Subcutaneous abdominal adipose tissue (tissue), 5 donors: Measurements from ENCODE around the gene WNT10A.
A peak's percentile ranks its signal among the peaks of the same experiment; 100 is the strongest.

ENCODE experiments used
- H3K27ac ChIP-seq: one replicate; pipeline ENCODE4 v1.7.0; 2013; ENCODE audit warnings: low read depth, mild to moderate bottlenecking, inconsistent platforms, low read length, moderate library complexity
- H3K27me3 ChIP-seq, 5 donors: one replicate each; pipeline ENCODE4 v1.7.0; 2013; ENCODE audit warnings: low read length in 5 of 5, inconsistent platforms in 1 of 5; ENCODE audit not compliant: control insufficient read depth in 5 of 5, insufficient read depth in 4 of 5
- H3K36me3 ChIP-seq, 5 donors: one replicate each; pipeline ENCODE4 v1.7.0; 2013; ENCODE audit warnings: low read length in 5 of 5; ENCODE audit not compliant: control insufficient read depth in 5 of 5, insufficient read depth in 5 of 5
- H3K4me1 ChIP-seq, 5 donors: one replicate each; pipeline ENCODE4 v1.7.0; 2013; ENCODE audit warnings: low read length in 5 of 5, mild to moderate bottlenecking in 3 of 5, moderate library complexity in 1 of 5; ENCODE audit not compliant: control insufficient read depth in 5 of 5, insufficient read depth in 5 of 5
- H3K4me3 ChIP-seq, 5 donors: one replicate each; pipeline ENCODE4 v1.7.0; 2013; ENCODE audit warnings: low read length in 5 of 5, low read depth in 1 of 5
- H3K9ac ChIP-seq, 5 donors: one replicate each; pipeline ENCODE4 v1.7.0; 2013; ENCODE audit warnings: low read length in 5 of 5, mild to moderate bottlenecking in 4 of 5, moderate library complexity in 3 of 5
- H3K9me3 ChIP-seq, 5 donors: one replicate each; pipeline ENCODE4 v1.7.0; 2013; ENCODE audit warnings: low read length in 5 of 5; ENCODE audit not compliant: control insufficient read depth in 5 of 5
- donor health status: healthy.
- donor health status: healthy.
- donor health status: healthy.
- donor health status: healthy.
- donor health status: healthy.

WNT10A gene

DNA sequence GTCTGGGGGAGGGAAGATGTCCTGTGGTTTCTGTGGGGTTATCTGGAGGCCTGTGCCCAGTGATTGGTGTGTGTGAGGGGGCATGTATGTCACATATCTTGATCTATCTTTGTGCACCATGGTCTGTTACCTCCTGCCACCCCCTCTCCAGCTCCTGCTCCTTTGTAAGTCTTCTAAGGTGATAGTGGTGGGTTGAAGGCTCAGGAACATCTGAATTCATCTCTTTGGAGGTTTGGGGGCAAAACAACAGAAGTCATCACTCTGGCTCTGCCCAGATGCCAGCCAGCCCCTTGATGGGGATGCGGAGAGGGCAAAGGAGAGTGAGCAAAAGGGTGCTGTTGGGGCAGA is 23.8 kb upstream of the WNT10A start:
- no peaks in the 10 kb centered on the region for H3K36me3 ChIP-seq
- no peak overlapping the region for H3K9ac ChIP-seq
- H3K4me3 ChIP-seq, result no peak overlapping the region
- peaks cover 0 to 22% (median 17%) of the 10 kb centered on the region in 5 donors for H3K4me1 ChIP-seq
- H3K9me3 ChIP-seq, result no peaks in the 10 kb centered on the region
- H3K27ac ChIP-seq, result no peak overlapping the region
- H3K27me3 ChIP-seq, result peaks cover 66 to 72% (median 66%) of the 10 kb centered on the region in 5 donors

DNA sequence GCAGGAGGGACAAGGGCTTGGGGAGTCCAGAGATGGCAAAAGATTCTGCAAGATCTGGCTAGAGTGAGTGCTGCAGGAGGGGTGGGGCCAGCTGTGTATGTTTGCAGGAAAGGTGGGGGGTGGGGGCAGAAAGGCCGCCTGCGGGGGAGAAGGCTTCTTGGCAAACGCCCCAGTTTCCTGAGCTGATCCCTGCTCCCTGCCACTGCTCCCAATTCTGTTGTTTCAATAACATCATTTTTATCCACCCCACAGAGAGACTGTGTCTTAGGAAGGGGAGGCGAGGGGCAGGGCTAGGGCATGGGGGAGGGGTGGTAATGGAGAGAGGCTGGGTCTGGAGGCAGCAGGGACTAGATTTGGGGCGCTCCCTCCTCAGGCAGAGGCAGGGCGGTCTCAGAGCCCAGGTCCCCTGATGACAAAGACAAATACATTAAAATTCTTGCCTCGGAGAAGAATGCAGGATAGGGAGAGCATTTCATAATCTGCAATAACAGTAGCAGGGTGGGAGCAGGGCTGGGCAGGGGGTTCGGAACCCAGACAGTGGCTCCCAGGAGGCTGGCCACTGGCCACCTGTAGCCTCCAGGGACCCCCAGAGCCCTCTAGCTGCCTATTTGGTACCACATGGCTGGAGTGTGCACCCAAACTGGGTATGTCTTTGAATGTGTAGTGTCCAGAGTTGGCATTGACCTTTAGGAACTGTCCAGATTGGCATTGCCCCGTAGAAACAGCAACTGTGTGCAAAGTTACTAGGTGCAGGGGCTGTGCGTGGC is 23.1 kb upstream of the WNT10A start:
- H3K27me3 ChIP-seq, result peaks cover 68 to 75% (median 69%) of the 10 kb centered on the region in 5 donors
- H3K4me1 ChIP-seq, result peaks cover 0 to 22% (median 17%) of the 10 kb centered on the region in 5 donors
- no peak overlapping the region for H3K4me3 ChIP-seq
- H3K9me3 ChIP-seq, result no peaks in the 10 kb centered on the region
- no peak overlapping the region for H3K9ac ChIP-seq
- no peak overlapping the region for H3K27ac ChIP-seq
- no peaks in the 10 kb centered on the region for H3K36me3 ChIP-seq

GRCh38 chr2:218858138-218858445 is 22.6 kb upstream of the WNT10A start:
- H3K9ac ChIP-seq, result no peak overlapping the region
- H3K9me3 ChIP-seq, result no peaks in the 10 kb centered on the region
- no peak overlapping the region for H3K4me3 ChIP-seq
- no peak overlapping the region for H3K27ac ChIP-seq
- peaks cover 66 to 78% (median 68%) of the 10 kb centered on the region in 5 donors for H3K27me3 ChIP-seq
- H3K4me1 ChIP-seq, result peaks cover 0 to 22% (median 17%) of the 10 kb centered on the region in 5 donors
- H3K36me3 ChIP-seq, result no peaks in the 10 kb centered on the region

DNA sequence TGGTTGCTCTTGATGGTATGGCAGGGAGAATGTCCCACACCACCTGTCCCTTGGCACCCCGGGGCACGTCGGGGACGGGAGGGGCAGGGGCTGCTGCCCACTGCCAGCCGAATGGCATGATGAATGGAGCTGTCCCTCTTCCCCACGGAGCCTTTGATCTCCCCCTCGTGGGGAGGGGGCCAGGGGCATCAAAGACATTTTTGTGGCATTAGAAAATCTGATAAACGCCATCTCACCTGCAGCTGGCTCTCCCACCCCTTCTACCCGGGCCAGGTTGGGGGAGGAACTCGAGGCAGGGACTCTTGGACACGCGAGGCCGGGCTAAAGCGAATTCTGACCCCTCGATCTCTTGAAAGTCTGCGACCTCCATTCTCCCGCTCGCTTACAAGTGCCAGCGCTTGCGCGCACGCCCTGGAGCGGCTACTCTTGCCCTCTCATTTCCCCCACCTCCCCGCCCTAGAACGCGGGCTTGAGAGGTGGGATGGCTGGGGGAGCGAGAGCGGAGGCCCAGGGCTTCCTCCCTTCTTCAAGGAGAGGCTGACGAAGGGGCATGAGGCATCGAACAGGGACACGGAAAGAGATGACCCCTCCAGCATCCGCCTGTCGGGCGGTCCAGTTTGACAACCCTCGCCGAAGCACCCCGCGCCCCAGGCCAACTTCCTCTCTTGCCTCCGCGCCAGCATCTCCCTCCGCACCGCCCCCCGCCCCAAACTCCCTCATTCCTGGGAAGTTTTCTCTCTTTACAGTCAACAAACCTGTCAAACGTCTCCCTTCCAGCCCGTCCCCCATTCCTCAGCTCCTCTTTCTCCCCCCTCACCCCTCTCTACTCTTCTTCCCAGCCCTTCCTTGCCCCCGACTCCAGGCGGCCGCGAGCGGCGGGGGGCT is 21.7 kb upstream of the WNT10A start:
- H3K27me3 ChIP-seq, result peaks cover 59 to 74% (median 60%) of the 10 kb centered on the region in 5 donors
- H3K9ac ChIP-seq, result no peak overlapping the region
- peaks cover 0 to 22% (median 17%) of the 10 kb centered on the region in 5 donors for H3K4me1 ChIP-seq
- H3K27ac ChIP-seq, result no peak overlapping the region
- H3K9me3 ChIP-seq, result no peaks in the 10 kb centered on the region
- peak overlapping the region in 1 of 5 donors; percentile 22 for H3K4me3 ChIP-seq
- no peaks in the 10 kb centered on the region for H3K36me3 ChIP-seq

- Histone ChIP-seq H3K4me3 (peak within 1 kb of the TSS in 4 of 5 donors; percentile 4 to 52 (median 30)), H3K9me3 (no peaks in the 10 kb centered on the region), H3K27ac (no peak within 1 kb of the TSS), H3K9ac (no peak within 1 kb of the TSS), H3K27me3 (peaks cover 55 to 71% (median 62%) of the 10 kb centered on the region in 5 donors), H3K36me3 (no peaks in the 10 kb centered on the region), H3K4me1 (peaks cover 0 to 22% (median 17%) of the 10 kb centered on the region in 5 donors)
Measured at GRCh38 chr2:218859556-218859987, 21.1 kb upstream of the WNT10A start, which contains the start of gene WNT6. Gene WNT6 (plus strand): TSS chr2:218859805. CDS start chr2:218860038, 233 bp downstream.

- Histone ChIP-seq H3K4me3 (peak overlapping the region in 4 of 5 donors; percentile 4 to 52 (median 30)), H3K27me3 (peaks cover 55 to 68% (median 65%) of the 10 kb centered on the region in 5 donors), H3K36me3 (no peaks in the 10 kb centered on the region), H3K9ac (no peak overlapping the region), H3K9me3 (no peaks in the 10 kb centered on the region), H3K27ac (no peak overlapping the region), H3K4me1 (peaks cover 0 to 22% (median 17%) of the 10 kb centered on the region in 5 donors)
Measured at GRCh38 chr2:218859988-218860831, 20.4 kb upstream of the WNT10A start.

DNA sequence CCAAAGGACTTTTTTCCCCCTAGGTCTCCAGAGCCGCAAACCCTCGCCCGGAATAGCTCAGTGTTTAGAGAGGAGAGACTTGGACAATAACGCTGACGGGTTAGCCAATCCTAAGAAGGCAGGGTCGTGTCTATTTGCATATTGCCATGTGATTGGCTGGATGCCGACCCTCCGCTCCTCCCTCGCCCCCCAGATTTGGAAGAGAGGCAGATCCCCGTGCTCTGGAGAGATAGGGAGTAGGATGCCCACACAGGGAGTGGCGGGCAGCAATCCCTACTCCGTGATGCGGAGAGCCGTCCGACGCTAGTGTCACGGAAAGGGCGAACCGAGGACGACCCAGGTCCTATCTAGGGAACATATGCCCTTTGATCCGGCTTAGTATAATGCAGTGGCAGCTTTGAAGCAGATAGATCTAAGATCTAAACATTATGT is 19.7 kb upstream of the WNT10A start:
- Histone ChIP-seq H3K9ac (no peak overlapping the region), H3K4me1 (peaks cover 0 to 22% (median 17%) of the 10 kb centered on the region in 5 donors), H3K36me3 (no peaks in the 10 kb centered on the region), H3K9me3 (no peaks in the 10 kb centered on the region), H3K27ac (no peak overlapping the region), H3K27me3 (peaks cover 52 to 66% (median 61%) of the 10 kb centered on the region in 5 donors), H3K4me3 (peak overlapping the region in 1 of 5 donors; percentile 4)

DNA sequence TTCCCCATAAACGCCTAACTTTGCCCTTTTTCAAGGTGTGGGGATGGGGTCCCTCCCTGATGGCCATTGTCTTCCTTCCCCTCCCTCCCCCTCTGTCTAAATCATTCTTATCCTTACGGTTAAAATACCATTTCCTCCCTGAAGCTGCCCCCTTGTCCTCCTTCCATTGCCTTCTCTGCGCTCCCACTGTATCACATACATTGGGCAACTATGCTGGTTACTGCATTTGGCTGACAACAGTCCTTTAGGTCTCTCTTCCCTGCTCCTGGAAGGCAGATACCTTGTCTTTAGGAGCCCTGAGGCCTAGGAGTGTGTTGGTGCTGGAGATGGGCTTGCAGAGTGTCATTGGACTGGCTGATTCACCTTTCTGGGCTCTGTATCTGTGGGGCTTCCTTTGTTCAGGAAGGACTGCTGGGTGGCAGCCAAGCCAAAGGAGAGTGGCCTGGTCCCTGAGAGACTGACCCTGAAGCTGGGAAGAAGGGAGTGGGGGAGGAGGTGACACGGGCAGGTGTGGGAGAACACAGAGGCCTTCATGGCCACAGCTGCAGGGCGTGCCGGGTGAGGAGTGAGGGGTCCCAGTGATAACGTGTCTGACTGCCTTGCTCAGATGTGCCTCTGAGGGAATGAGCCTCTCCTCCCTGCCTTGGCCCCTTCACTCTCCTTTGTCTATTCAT is 18.9 kb upstream of the WNT10A start:
- H3K27ac ChIP-seq, result no peak overlapping the region
- H3K4me1 ChIP-seq, result peaks cover 0 to 22% (median 17%) of the 10 kb centered on the region in 5 donors
- H3K27me3 ChIP-seq, result peaks cover 47 to 61% (median 56%) of the 10 kb centered on the region in 5 donors
- H3K36me3 ChIP-seq, result no peaks in the 10 kb centered on the region
- H3K9ac ChIP-seq, result no peak overlapping the region
- H3K4me3 ChIP-seq, result no peak overlapping the region
- H3K9me3 ChIP-seq, result no peaks in the 10 kb centered on the region

DNA sequence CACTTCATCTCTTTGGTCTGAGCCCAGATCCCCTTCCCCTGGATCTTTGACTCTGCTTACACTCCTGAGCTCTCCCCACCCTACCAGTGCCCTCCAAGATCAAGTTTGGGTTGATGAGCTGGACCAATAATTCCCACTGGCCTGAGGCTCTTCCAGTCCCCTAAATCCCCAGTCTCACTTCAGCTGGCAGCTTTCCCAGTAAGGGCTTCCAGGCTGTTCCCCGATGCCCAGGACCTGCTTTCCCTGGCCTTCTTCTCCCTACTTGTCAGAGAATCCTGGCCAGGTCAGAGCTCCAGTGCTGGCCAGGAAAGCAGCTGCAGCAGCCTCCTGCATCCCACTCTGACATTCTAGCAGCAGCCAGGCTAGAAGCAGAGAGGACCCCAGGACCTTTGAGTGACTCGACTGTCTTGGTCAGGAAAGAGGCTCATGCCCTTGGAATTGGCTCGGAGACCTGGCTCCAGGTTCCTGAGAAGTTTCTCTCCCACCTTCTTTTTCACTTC is 17.6 kb upstream of the WNT10A start:
- Histone ChIP-seq H3K9me3 (no peaks in the 10 kb centered on the region), H3K4me3 (no peak overlapping the region), H3K36me3 (no peaks in the 10 kb centered on the region), H3K9ac (no peak overlapping the region), H3K27me3 (peaks cover 37 to 54% (median 50%) of the 10 kb centered on the region in 5 donors), H3K27ac (no peak overlapping the region), H3K4me1 (peaks cover 0 to 22% (median 16%) of the 10 kb centered on the region in 5 donors)
